ENCODE data around the gene FYTTD1. TPM values are rescaled to one million over a fixed set of nuclear protein-coding genes. Genes with fewer than 3 reads are reported as not detected.
"Not testable (repeated sequence)": the region's sequence is repeated elsewhere in the genome, so short reads cannot be mapped to it uniquely, and the experiment has no call there.

FYTTD1 gene
- total RNA-seq, 4 donors from 2014 or later, result 18.3 to 94.6 (median 33.6) TPM

DNA sequence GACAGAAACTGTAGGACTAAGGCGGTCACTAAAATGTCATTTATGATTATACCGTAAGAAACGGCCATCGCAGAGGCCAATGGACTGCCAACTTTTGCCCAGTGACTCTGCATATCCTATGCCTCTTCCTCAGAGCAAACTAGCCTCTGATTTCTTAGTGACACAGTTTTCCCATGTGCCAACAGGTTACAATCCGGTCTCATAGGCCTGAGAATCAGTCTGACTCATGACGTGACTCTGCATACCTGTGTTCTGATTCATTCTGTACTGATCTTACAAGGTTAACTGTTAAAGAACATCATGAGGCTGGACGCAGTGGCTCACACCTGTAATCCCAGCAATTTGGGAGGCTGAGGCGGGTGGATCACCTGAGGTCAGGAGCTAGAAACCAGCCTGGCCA, 30.8 kb upstream of the FYTTD1 start:
- Histone ChIP-seq H3K4me1 (peaks cover 0 to under 1% (median under 1%) of the 10 kb centered on the region in 4 donors), H3K27ac (no peak overlapping the region), H3K27me3 (no peaks in the 10 kb centered on the region), H3K4me3 (no peak overlapping the region), H3K36me3 (peaks cover 0 to 4% (median 2%) of the 10 kb centered on the region in 4 donors), H3K9me3 (peaks cover 0 to 4% of the 10 kb centered on the region in 2 donors)
- WGBS, 2 donors (ENCODE audit: low coverage in 1 of 2), result 39 to 84% methylated on average over 2 to 8 of the region's 8 CpGs
- intact Hi-C loops (cut with DNase I; ENCODE audit: low total_unique reads), result no loop called here
- TF ChIP-seq, protein P1, sequence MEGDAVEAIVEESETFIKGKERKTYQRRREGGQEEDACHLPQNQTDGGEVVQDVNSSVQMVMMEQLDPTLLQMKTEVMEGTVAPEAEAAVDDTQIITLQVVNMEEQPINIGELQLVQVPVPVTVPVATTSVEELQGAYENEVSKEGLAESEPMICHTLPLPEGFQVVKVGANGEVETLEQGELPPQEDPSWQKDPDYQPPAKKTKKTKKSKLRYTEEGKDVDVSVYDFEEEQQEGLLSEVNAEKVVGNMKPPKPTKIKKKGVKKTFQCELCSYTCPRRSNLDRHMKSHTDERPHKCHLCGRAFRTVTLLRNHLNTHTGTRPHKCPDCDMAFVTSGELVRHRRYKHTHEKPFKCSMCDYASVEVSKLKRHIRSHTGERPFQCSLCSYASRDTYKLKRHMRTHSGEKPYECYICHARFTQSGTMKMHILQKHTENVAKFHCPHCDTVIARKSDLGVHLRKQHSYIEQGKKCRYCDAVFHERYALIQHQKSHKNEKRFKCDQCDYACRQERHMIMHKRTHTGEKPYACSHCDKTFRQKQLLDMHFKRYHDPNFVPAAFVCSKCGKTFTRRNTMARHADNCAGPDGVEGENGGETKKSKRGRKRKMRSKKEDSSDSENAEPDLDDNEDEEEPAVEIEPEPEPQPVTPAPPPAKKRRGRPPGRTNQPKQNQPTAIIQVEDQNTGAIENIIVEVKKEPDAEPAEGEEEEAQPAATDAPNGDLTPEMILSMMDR (IDR thresholded peaks at IDR 0.05), result no peak
- no peak for TF ChIP-seq EP300 (IDR thresholded peaks at IDR 0.05; ENCODE audit: low read depth)
- no peak for TF ChIP-seq POLR2AphosphoS5 (IDR thresholded peaks at IDR 0.05)
- no peak for TF ChIP-seq POLR2A (IDR thresholded peaks at IDR 0.05)
- no peak for DNase-seq
- in situ Hi-C loops (cut with MboI; ENCODE audit: low pct_ligation_motif_present in 1 of 4, low pct_unique_long_range_greater_than_20kb in 1 of 4, low sequenced_read_pairs in 3 of 4), result no loop called here

DNA sequence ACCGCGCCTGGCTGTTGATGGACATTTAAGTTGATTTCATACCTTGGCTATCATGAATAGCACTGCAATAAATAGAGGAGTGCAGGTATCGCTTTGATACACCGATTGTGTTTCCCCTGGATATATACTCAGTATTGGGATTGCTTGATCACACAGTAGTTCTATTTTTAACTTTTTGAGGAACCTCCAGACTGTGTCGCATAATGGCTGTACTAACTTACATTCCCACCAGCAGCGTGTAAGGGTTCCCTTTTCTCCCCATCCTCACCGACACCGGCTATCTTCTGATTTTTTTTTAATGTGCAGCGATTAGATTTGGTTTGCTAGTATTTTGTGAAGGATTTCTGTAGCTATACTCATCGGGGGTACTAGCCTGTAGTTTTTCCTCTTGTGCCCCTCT, 29.0 kb upstream of the FYTTD1 start:
- Histone ChIP-seq H3K9me3 (peaks cover 0 to 4% of the 10 kb centered on the region in 2 donors), H3K27me3 (no peaks in the 10 kb centered on the region), H3K27ac (no peak overlapping the region), H3K4me3 (no peak overlapping the region), H3K4me1 (no peaks in the 10 kb centered on the region), H3K36me3 (peaks cover 0 to 4% (median 0%) of the 10 kb centered on the region in 4 donors)
- 91 to 94% methylated on average over 4 to 10 of the region's 10 CpGs for WGBS, 2 donors (ENCODE audit: low coverage in 1 of 2)
- in situ Hi-C loops (cut with MboI; ENCODE audit: low pct_ligation_motif_present in 1 of 4, low pct_unique_long_range_greater_than_20kb in 1 of 4, low sequenced_read_pairs in 3 of 4) (no loop called here), intact Hi-C loops (cut with DNase I; ENCODE audit: low total_unique reads) (no loop called here)
- TF ChIP-seq POLR2A (IDR thresholded peaks at IDR 0.05) (no peak), EP300 (IDR thresholded peaks at IDR 0.05; ENCODE audit: low read depth) (no peak), POLR2AphosphoS5 (IDR thresholded peaks at IDR 0.05) (no peak)
- TF ChIP-seq, protein P1 (IDR thresholded peaks at IDR 0.05), result no peak
- no peak for DNase-seq

DNA sequence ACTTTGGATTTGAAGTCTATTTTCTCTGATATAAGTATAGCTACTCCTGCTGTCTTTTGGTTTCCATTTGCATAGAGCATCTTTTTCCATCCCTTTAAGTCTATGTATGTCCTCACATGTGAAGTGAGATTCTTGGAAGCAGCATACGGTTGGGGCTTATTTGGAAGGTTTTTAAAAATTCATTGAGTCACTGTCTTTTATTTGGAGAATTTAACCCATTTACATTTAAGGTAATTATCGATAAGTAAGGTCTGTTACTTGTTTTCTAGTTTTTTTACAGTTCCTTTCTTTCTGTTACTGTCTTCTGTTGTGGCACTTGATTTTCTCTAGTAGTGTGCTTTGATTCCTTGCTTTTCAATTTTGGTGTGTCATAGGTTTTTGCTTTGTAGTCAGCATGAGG, 26.9 kb upstream of the FYTTD1 start:
- intact Hi-C loops (cut with DNase I; ENCODE audit: low total_unique reads), result no loop called here
- in situ Hi-C loops (cut with MboI; ENCODE audit: low pct_ligation_motif_present in 1 of 4, low pct_unique_long_range_greater_than_20kb in 1 of 4, low sequenced_read_pairs in 3 of 4), result no loop called here
- WGBS, 2 donors (ENCODE audit: low coverage in 1 of 2), result 86 to 95% methylated on average over 2 of the region's 2 CpGs

DNA sequence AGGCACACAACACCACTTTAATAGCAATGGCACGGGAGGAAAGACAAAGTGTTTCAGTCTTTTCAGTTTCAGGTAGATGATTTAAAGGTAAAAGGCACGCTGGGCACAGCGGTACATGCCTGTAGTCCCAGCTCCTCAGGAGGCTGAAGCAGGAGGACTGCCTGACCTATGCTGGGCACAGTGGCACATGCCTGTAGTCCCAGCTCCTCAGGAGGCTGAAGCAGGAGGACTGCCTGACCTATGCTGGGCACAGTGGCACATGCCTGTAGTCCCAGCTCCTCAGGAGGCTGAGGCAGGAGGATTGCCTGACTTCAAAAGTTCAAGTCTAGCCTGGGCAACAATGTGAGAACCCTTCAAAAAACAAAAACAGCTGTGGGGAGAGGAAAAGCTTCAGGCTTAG, 21.8 kb upstream of the FYTTD1 start:
- H3K4me3 ChIP-seq; H3K36me3 ChIP-seq; DNase-seq; in situ Hi-C loops (cut with MboI; ENCODE audit: low pct_ligation_motif_present in 1 of 4, low pct_unique_long_range_greater_than_20kb in 1 of 4, low sequenced_read_pairs in 3 of 4); H3K27me3 ChIP-seq; H3K4me1 ChIP-seq; intact Hi-C loops (cut with DNase I; ENCODE audit: low total_unique reads); H3K9me3 ChIP-seq; H3K27ac ChIP-seq: not testable (repeated sequence)
- WGBS, 2 donors (ENCODE audit: low coverage in 1 of 2), result 82% methylated on average over 3 of the region's 3 CpGs; no CpG with 5 or more reads in 1 of the 2 donors

More for the DNA sequence above, 26.9 kb upstream of the FYTTD1 start:
- H3K27ac ChIP-seq, result no peak overlapping the region
- H3K27me3 ChIP-seq, result no peaks in the 10 kb centered on the region
- H3K4me1 ChIP-seq, result no peaks in the 10 kb centered on the region
- no peak overlapping the region for H3K4me3 ChIP-seq
- peaks cover 0 to 4% of the 10 kb centered on the region in 2 donors for H3K9me3 ChIP-seq
- no peaks in the 10 kb centered on the region for H3K36me3 ChIP-seq
- no peak for DNase-seq
- TF ChIP-seq POLR2AphosphoS5 (IDR thresholded peaks at IDR 0.05) (no peak), EP300 (IDR thresholded peaks at IDR 0.05; ENCODE audit: low read depth) (no peak), POLR2A (IDR thresholded peaks at IDR 0.05) (no peak)
- TF ChIP-seq, protein P1 (IDR thresholded peaks at IDR 0.05), result no peak

DNA sequence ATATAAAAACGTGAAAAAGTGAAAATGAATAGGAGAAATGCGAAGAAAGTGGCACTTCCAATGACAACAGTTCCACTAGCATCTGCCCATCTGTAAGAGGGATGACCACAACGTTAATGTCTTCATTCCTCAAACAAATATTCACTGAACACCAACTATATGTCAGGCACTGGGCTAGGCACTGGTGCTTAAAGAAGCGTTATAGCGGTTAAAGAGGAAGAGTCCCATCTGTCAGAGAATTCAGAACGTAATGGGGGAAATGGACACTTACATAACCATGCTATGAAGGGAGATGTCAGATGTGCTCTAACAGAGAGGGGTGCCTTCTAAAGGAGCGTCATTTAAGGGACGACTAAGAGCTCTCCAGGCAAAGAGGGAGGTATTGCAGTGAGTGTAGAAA, 21.2 kb upstream of the FYTTD1 start:
- in situ Hi-C loops (cut with MboI; ENCODE audit: low pct_ligation_motif_present in 1 of 4, low pct_unique_long_range_greater_than_20kb in 1 of 4, low sequenced_read_pairs in 3 of 4) (no loop called here), intact Hi-C loops (cut with DNase I; ENCODE audit: low total_unique reads) (no loop called here)
- Histone ChIP-seq H3K27ac (no peak overlapping the region), H3K4me1 (no peaks in the 10 kb centered on the region), H3K4me3 (no peak overlapping the region), H3K36me3 (no peaks in the 10 kb centered on the region), H3K9me3 (no peaks in the 10 kb centered on the region), H3K27me3 (no peaks in the 10 kb centered on the region)
- TF ChIP-seq POLR2AphosphoS5 (IDR thresholded peaks at IDR 0.05) (no peak), EP300 (IDR thresholded peaks at IDR 0.05; ENCODE audit: low read depth) (no peak), POLR2A (IDR thresholded peaks at IDR 0.05) (no peak)
- TF ChIP-seq, protein P1 (IDR thresholded peaks at IDR 0.05), result no peak
- WGBS, 2 donors (ENCODE audit: low coverage in 1 of 2), result 76 to 78% methylated on average over 5 to 8 of the region's 8 CpGs
- DNase-seq, result no peak
